Parathyroid adenoma (tissue), 2 donors: ENCODE data around the gene ALG13.
"Not testable (repeated sequence)": the region's sequence is repeated elsewhere in the genome, so short reads cannot be mapped to it uniquely, and the experiment has no call there.

ENCODE experiments used
- H2AFZ ChIP-seq: fragments of 300-600 bp; sonication (generic); one replicate; pipeline ENCODE4 v1.7.0; 2017; ENCODE audit warnings: antibody characterized with exemption, mild to moderate bottlenecking
- H3K27ac ChIP-seq: fragments of 300-600 bp; sonication (generic); one replicate; pipeline ENCODE4 v1.7.0; 2017
- H3K27me3 ChIP-seq: fragments of 300-600 bp; sonication (generic); one replicate; pipeline ENCODE4 v1.7.0; 2017; ENCODE audit warnings: low read length; ENCODE audit not compliant: control insufficient read depth, insufficient read depth
- H3K36me3 ChIP-seq: fragments of 300-600 bp; sonication (generic); one replicate; pipeline ENCODE4 v1.7.0; 2017; ENCODE audit warnings: low read length; ENCODE audit not compliant: control insufficient read depth, insufficient read depth
- H3K4me1 ChIP-seq: fragments of 300-600 bp; sonication (generic); one replicate; pipeline ENCODE4 v1.7.0; 2017; ENCODE audit warnings: control low read depth
- H3K4me2 ChIP-seq: fragments of 300-600 bp; sonication (generic); one replicate; pipeline ENCODE4 v1.7.0; 2017; ENCODE audit warnings: low read length
- H3K4me3 ChIP-seq: fragments of 300-600 bp; sonication (generic); one replicate; pipeline ENCODE4 v1.7.0; 2017; ENCODE audit warnings: low read depth, low read length
- H3K79me2 ChIP-seq: fragments of 300-600 bp; sonication (generic); one replicate; pipeline ENCODE4 v1.7.0; 2017; ENCODE audit warnings: control low read depth
- H3K9ac ChIP-seq: fragments of 300-600 bp; sonication (generic); one replicate; pipeline ENCODE4 v1.7.0; 2017; ENCODE audit warnings: mild to moderate bottlenecking
- H3K9me3 ChIP-seq: fragments of 300-600 bp; sonication (generic); one replicate; pipeline ENCODE4 v1.7.0; 2017; ENCODE audit warnings: low read length; ENCODE audit not compliant: control insufficient read depth
- CTCF ChIP-seq: fragments of 300-600 bp; sonication (generic); IDR thresholded peaks from one replicate; pipeline ENCODE4 v1.7.0; 2017; ENCODE audit warnings: antibody characterized with exemption, mild to moderate bottlenecking
- donor health status: primary hyperparathyroidism.

The ALG13 gene

GRCh38 chrX:111779582-111779981, 98.6 kb downstream of the ALG13 start:
- Histone ChIP-seq H3K9ac (no peak overlapping the region), H2AFZ (no peak overlapping the region), H3K36me3 (no peaks in the 10 kb centered on the region), H3K27me3 (no peaks in the 10 kb centered on the region), H3K27ac (no peak overlapping the region), H3K4me1 (no peaks in the 10 kb centered on the region), H3K9me3 (no peaks in the 10 kb centered on the region), H3K4me2 (no peak overlapping the region), H3K4me3 (no peak overlapping the region), H3K79me2 (no peaks in the 10 kb centered on the region)
- TF ChIP-seq CTCF: no peak

- H3K4me1 ChIP-seq: no peaks in the 10 kb centered on the region
- no peaks in the 10 kb centered on the region for H3K79me2 ChIP-seq
- H3K4me3 ChIP-seq: no peak overlapping the region
- H3K27me3 ChIP-seq: no peaks in the 10 kb centered on the region
- no peak overlapping the region for H3K4me2 ChIP-seq
- no peak overlapping the region for H3K9ac ChIP-seq
- no peak overlapping the region for H2AFZ ChIP-seq
- no peak for TF ChIP-seq CTCF
- H3K9me3 ChIP-seq: no peaks in the 10 kb centered on the region
- no peak overlapping the region for H3K27ac ChIP-seq
- H3K36me3 ChIP-seq: no peaks in the 10 kb centered on the region
These were observed 103.7 kb downstream of the ALG13 start for GRCh38 chrX:111784667-111785066.

- not testable (repeated sequence) for H3K4me2 ChIP-seq, H3K36me3 ChIP-seq, H3K79me2 ChIP-seq, H3K9ac ChIP-seq, H2AFZ ChIP-seq, H3K27me3 ChIP-seq, H3K27ac ChIP-seq, H3K4me1 ChIP-seq, H3K4me3 ChIP-seq, H3K9me3 ChIP-seq
These were observed 109.1 kb downstream of the ALG13 start for GRCh38 chrX:111790054-111790453.
